22Rv1 (cell line): Measurements from ENCODE around the gene C1orf185.

Source experiments
- H3K27ac ChIP-seq: fragments of 450-650 bp; 2 replicates; pipeline ENCODE4 v1.5.1; 2017
- ZFX ChIP-seq: fragments of 450-650 bp; IDR thresholded peaks from 2 replicates; pipeline ENCODE4 v1.6.1; 2017; ENCODE audit warnings: antibody characterized with exemption, borderline replicate concordance
- TF ChIP-seq, protein P1 (sequence below): fragments of 450-650 bp; IDR thresholded peaks from 2 replicates; pipeline ENCODE4 v1.5.1; 2017; ENCODE audit warnings: mild to moderate bottlenecking

Gene C1orf185

DNA sequence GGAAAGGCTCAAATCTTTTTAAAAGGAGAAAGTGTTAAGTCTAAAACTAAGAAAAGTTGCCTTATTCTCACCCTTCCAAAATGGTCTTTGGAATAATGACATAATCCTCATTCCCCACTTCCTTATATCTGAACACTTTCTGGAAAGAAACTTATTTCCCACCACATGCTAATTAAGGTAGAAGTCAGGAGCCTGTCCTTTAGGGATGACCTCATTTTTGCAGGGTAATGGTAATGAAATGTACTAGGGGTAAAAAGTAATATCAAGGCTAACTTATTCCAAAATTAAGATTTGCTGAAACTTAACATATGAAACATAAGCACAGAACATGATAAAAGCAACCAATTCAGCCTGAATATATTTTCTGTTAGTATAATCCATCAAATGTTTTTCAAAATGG, 29.4 kb upstream of the C1orf185 start:
- no peak overlapping the region for H3K27ac ChIP-seq
- no peak for TF ChIP-seq ZFX
- TF ChIP-seq, protein P1, sequence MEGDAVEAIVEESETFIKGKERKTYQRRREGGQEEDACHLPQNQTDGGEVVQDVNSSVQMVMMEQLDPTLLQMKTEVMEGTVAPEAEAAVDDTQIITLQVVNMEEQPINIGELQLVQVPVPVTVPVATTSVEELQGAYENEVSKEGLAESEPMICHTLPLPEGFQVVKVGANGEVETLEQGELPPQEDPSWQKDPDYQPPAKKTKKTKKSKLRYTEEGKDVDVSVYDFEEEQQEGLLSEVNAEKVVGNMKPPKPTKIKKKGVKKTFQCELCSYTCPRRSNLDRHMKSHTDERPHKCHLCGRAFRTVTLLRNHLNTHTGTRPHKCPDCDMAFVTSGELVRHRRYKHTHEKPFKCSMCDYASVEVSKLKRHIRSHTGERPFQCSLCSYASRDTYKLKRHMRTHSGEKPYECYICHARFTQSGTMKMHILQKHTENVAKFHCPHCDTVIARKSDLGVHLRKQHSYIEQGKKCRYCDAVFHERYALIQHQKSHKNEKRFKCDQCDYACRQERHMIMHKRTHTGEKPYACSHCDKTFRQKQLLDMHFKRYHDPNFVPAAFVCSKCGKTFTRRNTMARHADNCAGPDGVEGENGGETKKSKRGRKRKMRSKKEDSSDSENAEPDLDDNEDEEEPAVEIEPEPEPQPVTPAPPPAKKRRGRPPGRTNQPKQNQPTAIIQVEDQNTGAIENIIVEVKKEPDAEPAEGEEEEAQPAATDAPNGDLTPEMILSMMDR, result no peak

DNA sequence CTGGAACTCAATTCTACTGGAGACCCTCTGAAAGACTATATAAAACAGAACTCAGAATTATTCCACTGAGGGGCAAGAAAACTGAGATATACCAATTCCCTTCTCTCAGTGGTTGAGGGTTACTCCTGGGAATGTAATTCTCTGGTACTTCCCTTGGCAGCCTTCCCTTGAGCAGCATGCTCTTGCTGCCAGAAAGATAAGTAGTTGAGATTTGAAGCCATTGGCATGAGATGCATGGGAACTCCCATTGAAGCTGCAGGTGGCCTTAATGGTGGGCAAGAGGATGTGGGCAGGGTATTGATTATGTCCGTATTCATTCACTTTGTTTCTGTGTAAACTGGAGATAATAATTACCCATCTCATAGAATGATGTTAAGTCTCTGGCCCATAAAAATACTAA, 28.6 kb upstream of the C1orf185 start:
- no peak overlapping the region for H3K27ac ChIP-seq
- TF ChIP-seq, protein P1, result no peak
- no peak for TF ChIP-seq ZFX

DNA sequence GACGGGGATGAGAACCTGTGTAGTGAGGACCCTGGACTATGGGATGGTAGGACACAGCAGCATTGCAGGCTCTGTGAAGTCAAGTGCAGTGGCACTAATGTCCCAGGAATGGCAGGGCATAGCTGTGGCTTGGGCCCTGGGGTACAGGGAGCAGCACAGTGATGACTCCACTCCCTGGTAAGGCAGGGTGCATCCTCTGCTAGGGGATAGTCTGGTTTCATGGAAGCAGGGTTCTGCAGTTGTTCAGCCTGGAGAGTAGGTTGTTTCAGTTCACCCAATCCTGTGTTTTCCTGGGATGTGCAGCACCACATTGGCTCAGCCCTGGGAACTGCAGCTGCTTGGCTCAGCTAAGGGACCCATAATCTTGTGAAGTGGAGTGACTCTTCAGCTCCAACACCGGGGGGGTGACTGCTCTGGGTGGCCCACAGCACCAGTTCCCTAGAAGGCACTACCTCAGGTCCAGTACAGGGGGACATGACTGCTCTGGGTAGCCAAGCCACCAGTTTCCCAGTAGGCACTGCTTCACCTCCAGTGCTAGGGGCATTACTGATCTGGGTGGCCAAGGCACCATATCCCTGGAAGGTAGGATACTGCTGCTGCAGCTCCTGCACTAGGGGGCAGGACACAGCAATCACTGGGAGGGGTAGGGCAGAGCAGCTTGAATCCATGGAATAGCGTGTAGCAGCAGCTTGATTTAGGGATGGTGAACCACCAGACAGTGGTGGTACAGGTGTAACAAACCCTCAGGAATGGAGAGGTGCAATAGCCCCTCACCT, 15.3 kb upstream of the C1orf185 start:
- no peak for TF ChIP-seq ZFX
- TF ChIP-seq, protein P1, result no peak
- H3K27ac ChIP-seq, result no peak overlapping the region

DNA sequence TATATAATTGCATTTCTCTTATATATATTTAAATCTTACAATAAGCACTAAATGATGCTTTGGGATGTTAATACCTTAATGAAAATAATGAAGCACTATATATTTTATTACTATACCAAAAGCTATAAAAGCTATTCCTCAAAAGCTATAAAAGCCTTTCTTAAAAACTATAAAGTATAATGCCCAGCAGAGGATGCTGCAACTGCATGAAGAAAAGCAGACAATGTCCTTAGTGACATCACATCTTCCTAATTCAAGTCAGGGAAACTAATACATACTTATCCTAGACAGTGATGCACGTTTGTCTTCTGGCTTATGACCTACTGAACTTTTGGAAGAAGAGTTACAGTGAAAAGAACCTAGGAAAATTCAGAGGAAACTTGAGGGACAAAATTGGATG, 13.6 kb upstream of the C1orf185 start:
- no peak overlapping the region for H3K27ac ChIP-seq
- TF ChIP-seq, protein P1, result peak; percentile 19; the same call in 1 of the 2 replicates
- TF ChIP-seq ZFX, result no peak

DNA sequence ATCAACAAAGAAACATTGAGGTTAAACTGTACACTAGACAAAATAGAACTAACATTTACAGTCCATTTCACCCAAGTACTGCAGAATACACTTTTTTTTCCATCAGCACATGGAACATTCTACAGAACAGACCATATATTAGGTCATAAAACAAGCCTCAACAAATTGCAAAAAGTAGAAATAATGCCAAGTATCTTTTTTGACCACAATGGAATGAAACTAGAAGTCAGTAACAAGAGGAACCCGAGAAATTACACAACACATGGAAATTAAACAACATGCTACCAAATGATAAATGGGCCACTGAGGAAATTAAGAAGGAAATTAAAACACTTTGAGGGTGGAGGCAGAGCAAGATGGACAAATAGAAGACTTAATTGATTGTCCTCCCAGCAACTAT, 8.4 kb upstream of the C1orf185 start:
- TF ChIP-seq, protein P1, result no peak
- no peak for TF ChIP-seq ZFX
- H3K27ac ChIP-seq, result no peak overlapping the region

DNA sequence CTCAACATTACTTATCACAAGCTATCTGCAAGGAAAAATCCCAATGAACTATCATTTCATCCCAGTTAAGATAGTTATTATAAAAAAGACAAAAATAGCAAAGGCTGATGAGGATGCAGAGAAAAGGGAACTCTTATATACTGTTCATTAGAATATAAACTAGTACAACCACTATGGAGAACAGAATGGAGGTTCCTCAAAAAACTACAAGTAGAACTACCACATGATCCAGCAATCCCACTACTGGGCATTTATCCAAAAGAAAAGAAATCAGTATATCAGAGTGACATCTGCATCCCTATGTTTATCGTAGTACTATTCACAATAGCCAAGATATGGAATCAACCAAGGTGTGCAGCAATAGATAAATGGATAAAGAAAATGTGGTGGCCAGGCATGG, 4.9 kb upstream of the C1orf185 start:
- no peak for TF ChIP-seq ZFX
- TF ChIP-seq, protein P1, result no peak
- H3K27ac ChIP-seq, result no peak overlapping the region

DNA sequence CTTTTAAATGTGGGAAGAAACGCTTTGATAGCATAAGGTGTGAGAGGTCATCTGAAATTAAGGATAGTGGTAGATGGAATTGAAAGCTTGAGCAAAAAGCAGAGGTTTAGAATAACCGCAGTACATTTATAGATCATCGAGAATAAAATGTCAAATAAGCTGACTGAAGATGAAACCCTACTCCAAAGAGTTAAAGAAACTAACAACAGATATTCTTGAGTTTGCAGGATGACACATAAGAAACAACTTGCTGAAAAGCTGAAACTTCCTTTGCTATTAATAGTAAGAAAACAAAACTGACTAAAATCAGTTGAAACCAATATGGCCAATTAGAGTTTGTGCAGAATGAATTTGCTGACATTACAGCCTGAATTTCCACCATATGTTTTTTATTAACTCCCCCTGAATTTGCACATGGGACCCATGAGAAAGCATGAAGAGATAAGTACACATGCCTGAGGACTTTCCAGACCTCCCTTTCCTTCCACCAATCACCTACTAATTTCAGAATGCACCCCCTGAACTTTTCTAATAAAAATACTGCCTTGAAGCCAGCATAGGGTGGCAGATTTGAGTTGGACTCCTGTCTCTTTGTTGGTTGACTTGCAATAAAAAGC, 1.7 kb upstream of the C1orf185 start:
- no peak overlapping the region for H3K27ac ChIP-seq
- TF ChIP-seq, protein P1, result no peak
- TF ChIP-seq ZFX, result no peak
